Memory B cell (primary cell): ENCODE measurements around the gene MED25.

Experiments used
- ATAC-seq: fragments of 150-1000 bp; cut with Tn5 transposase; 2 replicates; pipeline ENCODE4 v1.10.0; 2021; ENCODE audit warnings: low read depth, mild to moderate bottlenecking, moderate library complexity
- DNase-seq, 2 donors: peaks; one replicate each; pipeline ENCODE4 v3.0.0; 2022; ENCODE audit warnings: low spot score in 2 of 2
- H3K27ac Mint-ChIP-seq: one replicate; pipeline ENCODE4 v1.8.0; 2022; ENCODE audit warnings: mild to moderate bottlenecking, moderate library complexity, mixed read lengths
- H3K27me3 Mint-ChIP-seq: one replicate; pipeline ENCODE4 v1.8.0; 2022; ENCODE audit warnings: mixed read lengths
- H3K36me3 Mint-ChIP-seq: one replicate; pipeline ENCODE4 v1.8.0; 2022; ENCODE audit warnings: mild to moderate bottlenecking, mixed read lengths
- H3K4me1 Mint-ChIP-seq: one replicate; pipeline ENCODE4 v1.8.0; 2022; ENCODE audit warnings: mixed read lengths
- H3K4me3 Mint-ChIP-seq: one replicate; pipeline ENCODE4 v1.8.0; 2022; ENCODE audit warnings: mild to moderate bottlenecking, moderate library complexity, mixed read lengths
- H3K9me3 Mint-ChIP-seq: one replicate; pipeline ENCODE4 v1.8.0; 2022; ENCODE audit warnings: mixed read lengths

MED25 gene

GRCh38 chr19:49858088-49858985 is 40.2 kb downstream of the MED25 start:
- no peak for DNase-seq
- no peak overlapping the region for H3K27ac Mint-ChIP-seq
- H3K27me3 Mint-ChIP-seq, result no peaks in the 10 kb centered on the region
- no peak overlapping the region for H3K4me3 Mint-ChIP-seq
- no peak for ATAC-seq
- peaks cover 10% of the 10 kb centered on the region for H3K36me3 Mint-ChIP-seq
- no peaks in the 10 kb centered on the region for H3K9me3 Mint-ChIP-seq
- peaks cover 6% of the 10 kb centered on the region for H3K4me1 Mint-ChIP-seq

DNA sequence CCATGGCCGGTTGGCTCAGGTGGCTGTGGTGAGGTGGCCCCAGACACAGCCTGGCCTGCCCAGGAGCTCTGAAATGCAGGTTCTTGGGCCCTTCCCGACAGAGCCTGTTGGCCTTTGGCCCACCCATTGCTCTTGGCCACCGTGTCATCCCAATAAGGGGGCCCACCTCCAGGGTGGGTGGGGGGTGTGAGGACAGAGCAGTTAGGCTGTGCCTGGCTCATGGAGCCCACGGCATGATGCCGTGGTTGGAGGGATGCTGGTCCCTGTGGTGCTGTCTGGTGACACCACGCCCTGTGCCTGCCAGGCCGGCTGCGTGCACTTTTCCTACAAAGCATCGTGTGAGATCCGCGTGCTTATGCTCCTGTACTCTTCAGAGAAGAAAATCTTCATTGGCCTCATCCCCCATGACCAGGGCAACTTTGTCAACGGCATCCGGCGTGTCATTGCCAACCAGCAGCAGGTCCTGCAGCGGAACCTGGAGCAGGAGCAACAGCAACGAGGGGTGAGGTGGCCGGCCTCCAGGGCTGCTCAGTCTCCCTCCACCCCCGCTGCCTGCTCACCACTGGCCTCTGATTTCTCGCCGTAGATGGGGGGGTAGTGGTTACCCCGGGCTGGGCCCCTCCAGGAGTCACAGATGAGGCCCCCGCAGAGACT is 41.7 kb downstream of the MED25 start:
- Mint-ChIP-seq H3K36me3 (peaks cover 12% of the 10 kb centered on the region), H3K4me3 (no peak overlapping the region), H3K27ac (no peak overlapping the region), H3K9me3 (no peaks in the 10 kb centered on the region), H3K4me1 (peaks cover 5% of the 10 kb centered on the region), H3K27me3 (no peaks in the 10 kb centered on the region)
- ATAC-seq (peak; percentile 11), DNase-seq (no peak)

DNA sequence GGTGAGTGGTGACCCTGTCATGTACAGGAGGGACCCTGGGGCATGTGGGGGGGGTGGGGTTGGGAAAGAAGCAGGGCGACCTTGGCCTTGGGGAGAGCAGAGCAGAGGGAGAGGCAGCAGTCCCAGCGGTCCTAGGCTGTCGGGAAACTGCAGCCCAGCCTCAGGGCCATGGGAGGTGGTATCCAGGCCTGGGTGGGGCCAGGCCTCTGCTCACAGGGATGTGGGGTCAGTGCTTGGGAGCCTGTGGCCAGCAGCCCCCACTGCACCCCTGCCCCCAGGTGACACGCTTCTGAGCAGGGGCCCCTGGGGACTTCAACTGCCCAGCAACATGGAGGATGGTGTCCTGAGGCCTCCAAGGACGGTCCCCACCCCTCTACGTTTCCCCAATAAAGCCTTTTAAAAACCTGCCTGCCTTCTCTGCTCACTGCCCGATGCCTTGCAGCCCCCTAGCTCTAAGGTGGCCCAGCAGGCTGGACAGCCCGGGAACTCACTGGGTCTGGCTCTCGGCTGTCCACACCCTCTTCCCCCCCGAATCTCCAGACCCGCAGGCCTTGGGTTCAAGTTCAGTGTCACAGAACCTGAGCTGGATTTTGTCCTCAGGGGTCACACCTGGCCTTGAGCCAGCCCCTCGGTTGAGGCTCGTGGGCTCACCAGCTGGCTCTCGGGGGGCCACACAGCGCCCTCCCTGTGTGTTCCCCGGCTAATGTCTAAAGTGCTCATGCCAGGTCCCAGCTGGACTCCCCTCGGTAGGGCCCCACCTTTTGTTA is 42.4 kb downstream of the MED25 start:
- DNase-seq (no peak), ATAC-seq (no peak)
- Mint-ChIP-seq H3K9me3 (no peaks in the 10 kb centered on the region), H3K36me3 (peaks cover 13% of the 10 kb centered on the region), H3K27me3 (no peaks in the 10 kb centered on the region), H3K27ac (no peak overlapping the region), H3K4me3 (no peak overlapping the region), H3K4me1 (peaks cover 5% of the 10 kb centered on the region)

DNA sequence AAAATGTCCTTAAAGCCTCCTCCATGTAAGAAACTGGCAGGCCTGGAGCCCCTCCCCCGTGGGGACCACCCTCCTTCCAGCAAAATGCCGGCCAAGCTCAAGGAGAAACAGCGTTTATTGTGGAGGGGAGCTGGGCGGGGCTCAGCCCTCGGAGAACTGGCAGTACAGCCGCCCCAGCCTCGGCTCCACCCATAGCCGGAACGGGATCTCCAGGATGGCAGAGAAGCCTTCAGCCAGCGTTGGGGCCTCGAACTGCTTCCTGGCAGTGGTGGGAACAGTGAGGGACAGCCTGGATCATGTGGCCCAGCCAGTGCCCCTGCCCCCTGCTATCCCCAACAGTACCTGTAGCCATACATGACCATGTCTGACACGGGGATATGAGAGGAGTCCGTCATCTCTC is 43.0 kb downstream of the MED25 start:
- peaks cover 9% of the 10 kb centered on the region for H3K4me1 Mint-ChIP-seq
- H3K4me3 Mint-ChIP-seq, result no peak overlapping the region
- DNase-seq (no peak), ATAC-seq (no peak)
- no peak overlapping the region for H3K27ac Mint-ChIP-seq
- H3K36me3 Mint-ChIP-seq, result peaks cover 12% of the 10 kb centered on the region
- H3K9me3 Mint-ChIP-seq, result no peaks in the 10 kb centered on the region
- H3K27me3 Mint-ChIP-seq, result no peaks in the 10 kb centered on the region

- peaks cover 11% of the 10 kb centered on the region for H3K36me3 Mint-ChIP-seq
- no peak for ATAC-seq
These were observed 43.7 kb downstream of the MED25 start for GRCh38 chr19:49861541-49862378.

GRCh38 chr19:49862391-49863253 is 44.5 kb downstream of the MED25 start:
- H3K4me3 Mint-ChIP-seq, result no peak overlapping the region
- no peaks in the 10 kb centered on the region for H3K27me3 Mint-ChIP-seq
- H3K27ac Mint-ChIP-seq, result no peak overlapping the region
- ATAC-seq, result no peak
- peaks cover 11% of the 10 kb centered on the region for H3K36me3 Mint-ChIP-seq
- DNase-seq, result no peak
- no peaks in the 10 kb centered on the region for H3K9me3 Mint-ChIP-seq
- H3K4me1 Mint-ChIP-seq, result peaks cover 18% of the 10 kb centered on the region

More at GRCh38 chr19:49861541-49862378, 43.7 kb downstream of the MED25 start:
- no peak overlapping the region for H3K4me3 Mint-ChIP-seq
- H3K27me3 Mint-ChIP-seq, result no peaks in the 10 kb centered on the region
- peaks cover 15% of the 10 kb centered on the region for H3K4me1 Mint-ChIP-seq
- no peak overlapping the region for H3K27ac Mint-ChIP-seq
- DNase-seq, result no peak
- H3K9me3 Mint-ChIP-seq, result no peaks in the 10 kb centered on the region

- peaks cover 19% of the 10 kb centered on the region for H3K4me1 Mint-ChIP-seq
- H3K36me3 Mint-ChIP-seq, result peaks cover 11% of the 10 kb centered on the region
- peak overlapping the region; percentile 17 for H3K27ac Mint-ChIP-seq
- no peak for ATAC-seq
- H3K4me3 Mint-ChIP-seq, result no peak overlapping the region
- DNase-seq, result no peak
- no peaks in the 10 kb centered on the region for H3K9me3 Mint-ChIP-seq
- no peaks in the 10 kb centered on the region for H3K27me3 Mint-ChIP-seq
These were observed 45.3 kb downstream of the MED25 start for GRCh38 chr19:49863254-49863934.

- Mint-ChIP-seq H3K9me3 (no peaks in the 10 kb centered on the region), H3K4me3 (no peak overlapping the region), H3K4me1 (peaks cover 19% of the 10 kb centered on the region), H3K27me3 (no peaks in the 10 kb centered on the region), H3K36me3 (peaks cover 11% of the 10 kb centered on the region), H3K27ac (peak overlapping the region; percentile 17)
- ATAC-seq (no peak), DNase-seq (no peak)
These were observed 45.8 kb downstream of the MED25 start for GRCh38 chr19:49863935-49864320.

- DNase-seq (no peak), ATAC-seq (no peak)
- no peak overlapping the region for H3K27ac Mint-ChIP-seq
- peaks cover 11% of the 10 kb centered on the region for H3K36me3 Mint-ChIP-seq
- H3K27me3 Mint-ChIP-seq, result no peaks in the 10 kb centered on the region
- H3K4me3 Mint-ChIP-seq, result no peak overlapping the region
- peaks cover 19% of the 10 kb centered on the region for H3K4me1 Mint-ChIP-seq
- H3K9me3 Mint-ChIP-seq, result no peaks in the 10 kb centered on the region
These were observed 46.8 kb downstream of the MED25 start for GRCh38 chr19:49864890-49865289.

- H3K36me3 Mint-ChIP-seq, result peaks cover 6% of the 10 kb centered on the region
- no peak within 1 kb of the TSS for H3K4me3 Mint-ChIP-seq
- H3K4me1 Mint-ChIP-seq, result peaks cover 22% of the 10 kb centered on the region
- DNase-seq (peak; percentile 84 to 87), ATAC-seq (peak; percentile 53)
- H3K9me3 Mint-ChIP-seq, result no peaks in the 10 kb centered on the region
- no peaks in the 10 kb centered on the region for H3K27me3 Mint-ChIP-seq
- peak within 1 kb of the TSS; percentile 98 for H3K27ac Mint-ChIP-seq
These were observed 49.1 kb downstream of the MED25 start, which contains the start of gene PNKP for GRCh38 chr19:49866933-49867782. Gene PNKP (minus strand): TSS chr19:49867576. CDS start chr19:49867204, 372 bp downstream.

DNA sequence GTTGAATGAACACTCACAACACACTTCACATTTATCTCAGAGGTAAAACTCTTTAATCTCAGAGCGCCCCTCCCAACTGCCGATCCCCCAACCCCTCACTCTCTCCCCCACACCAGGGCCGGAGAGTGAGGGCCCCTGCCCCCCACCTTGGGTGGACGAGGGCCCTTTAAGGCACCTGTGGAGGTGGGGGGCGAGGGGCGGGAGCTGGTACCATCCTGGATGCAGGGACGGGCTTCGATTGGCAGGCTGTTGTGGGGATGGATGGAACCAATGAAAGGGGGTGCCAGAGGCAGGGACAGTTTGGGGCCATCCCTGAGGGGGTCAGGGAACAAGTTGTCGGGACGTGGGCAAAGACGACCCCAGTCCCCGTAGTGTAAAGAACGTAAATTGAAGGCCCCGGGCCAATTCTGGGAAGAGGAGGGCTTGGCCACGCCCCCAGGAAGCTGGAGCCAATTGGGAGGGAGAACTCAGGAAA is 51.0 kb downstream of the MED25 start:
- H3K36me3 Mint-ChIP-seq, result peaks cover 2% of the 10 kb centered on the region
- peak; percentile 0 for ATAC-seq
- DNase-seq, result no peak
- no peaks in the 10 kb centered on the region for H3K27me3 Mint-ChIP-seq
- H3K9me3 Mint-ChIP-seq, result no peaks in the 10 kb centered on the region
- H3K27ac Mint-ChIP-seq, result no peak overlapping the region
- peaks cover 17% of the 10 kb centered on the region for H3K4me1 Mint-ChIP-seq
- H3K4me3 Mint-ChIP-seq, result no peak overlapping the region
